GM12891 (cell line): Measurements from ENCODE around the gene SLC46A2.
A peak's percentile ranks its signal among the peaks of the same experiment; 100 is the strongest.

Experiments used
- DNase-seq: peaks from one replicate; pipeline ENCODE4 v3.0.0; 2011; ENCODE audit warnings: low spot score; ENCODE audit not compliant: insufficient read length
- FAIRE-seq: peaks from 2 replicates; lab custom pipeline; 2011; peaks lifted over from hg19 to GRCh38; lab: Jason Lieb, UNC
- PAX5 ChIP-seq: IDR thresholded peaks from 2 replicates; pipeline ENCODE4 v1.6.1; 2011; ENCODE audit warnings: low read length, moderate library complexity, mild to moderate bottlenecking; ENCODE audit not compliant: insufficient read depth, severe bottlenecking
- POLR2A ChIP-seq: IDR thresholded peaks from 2 replicates; pipeline ENCODE4 v1.6.1; 2011; ENCODE audit warnings: low read depth, low read length, control low read depth
- POLR2AphosphoS5 ChIP-seq: IDR thresholded peaks from 2 replicates; pipeline ENCODE4 v1.6.1; 2011; ENCODE audit warnings: low read depth, low read length, control low read depth
- POU2F2 ChIP-seq: IDR thresholded peaks from 2 replicates; pipeline ENCODE4 v1.6.1; 2011; ENCODE audit warnings: low read depth, mild to moderate bottlenecking, control low read depth, low read length, moderate library complexity
- SPI1 ChIP-seq: IDR thresholded peaks from 2 replicates; pipeline ENCODE4 v1.6.1; 2011; ENCODE audit warnings: low read depth, low read length, control low read depth
- TAF1 ChIP-seq: IDR thresholded peaks from 2 replicates; pipeline ENCODE4 v1.6.1; 2011; ENCODE audit warnings: low read depth, low read length, control low read depth

SLC46A2 gene

GRCh38 chr9:112861638-112862555 is 28.8 kb downstream of the SLC46A2 start:
- DNase-seq: no peak
- no peak for FAIRE-seq
- no peak for TF ChIP-seq POLR2A
- no peak for TF ChIP-seq POU2F2
- TF ChIP-seq PAX5: no peak

DNA sequence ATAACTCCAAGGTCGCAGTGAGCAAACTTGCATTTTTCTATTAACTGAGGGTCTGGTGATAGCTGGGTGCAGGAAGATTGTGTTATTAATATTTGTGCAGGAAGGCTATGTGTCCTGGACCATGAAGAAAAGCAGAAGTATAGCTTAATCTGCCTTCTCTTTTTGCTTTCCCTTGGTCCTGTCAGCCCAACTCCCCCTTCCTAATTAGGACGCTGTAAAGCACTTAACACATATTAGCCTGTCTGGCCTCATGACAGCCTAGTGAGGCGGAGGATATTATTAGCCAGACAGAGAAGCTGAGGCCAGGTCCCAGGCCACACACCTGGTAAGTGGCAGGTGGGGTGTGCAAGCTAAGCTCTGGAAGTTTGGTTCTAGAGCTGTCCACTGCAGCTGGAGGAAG is 29.5 kb downstream of the SLC46A2 start:
- FAIRE-seq (no peak), DNase-seq (no peak)

DNA sequence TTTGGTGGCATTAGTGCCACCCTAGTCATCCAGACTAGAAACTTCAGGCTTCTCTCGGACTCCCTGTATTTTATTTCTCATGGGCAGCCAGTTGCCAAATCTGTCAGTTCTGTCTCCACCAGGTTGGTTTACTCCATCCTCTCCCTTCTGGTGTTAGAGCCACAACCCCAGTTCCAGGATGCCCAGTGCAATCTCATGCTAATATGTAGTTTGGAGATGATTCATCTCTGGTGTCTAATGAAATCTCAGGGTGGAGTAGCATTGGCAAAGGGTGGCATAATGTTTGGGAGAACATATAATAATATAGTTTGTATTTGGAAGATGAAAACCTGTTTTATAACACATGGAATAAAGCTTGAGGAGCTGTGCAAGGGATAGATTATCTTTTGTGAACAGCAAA is 30.2 kb downstream of the SLC46A2 start:
- FAIRE-seq (no peak), DNase-seq (no peak)
- TF ChIP-seq POU2F2 (no peak), PAX5 (no peak), POLR2AphosphoS5 (no peak), TAF1 (no peak), POLR2A (no peak), SPI1 (no peak)

More for the DNA sequence above, 29.5 kb downstream of the SLC46A2 start:
- TF ChIP-seq SPI1 (no peak), POU2F2 (no peak), POLR2A (no peak), PAX5 (no peak), POLR2AphosphoS5 (no peak), TAF1 (no peak)

GRCh38 chr9:112858625-112859147 is 32.0 kb downstream of the SLC46A2 start:
- DNase-seq (peak; percentile 51), FAIRE-seq (peak; percentile 80)
- TF ChIP-seq POU2F2 (no peak), SPI1 (peak; percentile 99), POLR2A (no peak)

DNA sequence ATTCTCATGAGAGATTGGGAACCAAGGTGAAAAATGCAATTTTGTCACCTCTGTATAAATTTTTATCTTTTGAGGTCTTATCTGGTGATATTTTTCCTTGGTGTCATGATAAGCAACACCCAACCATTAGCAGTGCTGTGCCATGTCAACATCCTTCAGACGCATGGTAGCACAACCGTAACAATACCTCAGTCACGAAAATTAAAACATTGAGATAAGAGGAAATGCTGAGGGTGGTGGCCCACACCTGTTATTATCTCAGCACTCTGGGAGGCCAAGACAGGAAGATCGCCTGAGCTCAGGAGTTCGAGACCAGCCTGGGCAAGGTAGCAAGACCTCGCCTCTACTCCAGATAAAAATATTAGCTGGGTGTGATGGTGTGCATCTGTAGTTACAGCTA is 32.7 kb downstream of the SLC46A2 start:
- DNase-seq (no peak), FAIRE-seq (peak; percentile 48)

GRCh38 chr9:112856843-112857242 is 33.8 kb downstream of the SLC46A2 start:
- no peak for FAIRE-seq
- TF ChIP-seq SPI1: no peak
- TF ChIP-seq PAX5: no peak
- TF ChIP-seq POU2F2: no peak
- TF ChIP-seq POLR2AphosphoS5: no peak
- no peak for TF ChIP-seq TAF1
- DNase-seq: no peak

More for the DNA sequence above, 32.7 kb downstream of the SLC46A2 start:
- no peak for TF ChIP-seq PAX5
- no peak for TF ChIP-seq SPI1
- no peak for TF ChIP-seq POU2F2
- TF ChIP-seq POLR2A: no peak

GRCh38 chr9:112856200-112856599 is 34.5 kb downstream of the SLC46A2 start:
- no peak for DNase-seq
- FAIRE-seq: no peak
- no peak for TF ChIP-seq SPI1
- no peak for TF ChIP-seq POU2F2
- TF ChIP-seq PAX5: no peak
- no peak for TF ChIP-seq POLR2A
- no peak for TF ChIP-seq POLR2AphosphoS5
- no peak for TF ChIP-seq TAF1

- TF ChIP-seq SPI1 (no peak), PAX5 (no peak), TAF1 (no peak), POLR2AphosphoS5 (no peak), POLR2A (no peak), POU2F2 (no peak)
- no peak for DNase-seq
- FAIRE-seq: no peak
Measured at GRCh38 chr9:112854657-112855056, 36.0 kb downstream of the SLC46A2 start.

DNA sequence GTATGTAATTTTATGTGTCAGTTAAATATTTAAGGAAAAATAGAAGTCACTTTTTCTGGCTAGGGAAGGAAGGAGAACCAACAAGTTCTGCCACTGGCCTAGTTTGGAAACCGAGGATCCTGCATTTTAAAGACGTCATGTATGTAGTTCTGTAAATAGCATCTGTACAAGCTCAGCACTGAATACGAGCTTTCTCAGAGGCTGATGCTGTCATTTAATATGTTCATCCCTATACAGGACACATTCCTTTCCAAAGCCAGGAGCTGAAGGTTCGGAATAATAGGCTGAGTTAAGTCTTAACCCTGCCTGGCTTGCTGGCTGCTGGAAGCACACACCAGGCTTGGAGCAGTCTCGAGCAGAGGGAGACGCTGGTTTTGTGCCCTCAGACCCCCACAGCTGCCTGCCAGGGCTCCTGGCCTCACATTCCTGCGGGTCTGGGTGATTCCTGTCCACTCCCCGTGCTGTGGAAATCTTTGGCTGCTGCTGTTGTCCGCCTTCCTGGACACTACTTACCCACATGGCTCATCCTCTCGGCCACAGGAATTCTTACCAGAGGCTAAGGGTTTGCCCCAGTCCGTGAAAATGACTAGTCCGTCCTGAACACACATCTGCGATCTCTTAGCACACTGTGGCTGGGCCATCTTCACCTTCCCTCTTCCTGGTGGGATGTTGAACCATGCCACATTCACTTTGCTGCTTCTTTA is 36.6 kb downstream of the SLC46A2 start:
- FAIRE-seq (no peak), DNase-seq (no peak)
- TF ChIP-seq PAX5: no peak
- no peak for TF ChIP-seq POLR2AphosphoS5
- TF ChIP-seq TAF1: no peak
- no peak for TF ChIP-seq SPI1
- no peak for TF ChIP-seq POU2F2
- TF ChIP-seq POLR2A: no peak
